Uterus (tissue), 2 donors: ENCODE measurements around the gene ATXN7L2.

Experiments
- CTCF ChIP-seq, 4 experiments: fragments of 200-600 bp in 2 of 4; fragments of 450-650 bp in 2 of 4; sonication (generic) in 2 of 4; IDR thresholded peaks; one replicate each; pipeline ENCODE4 v1.5.1; 2016 to 2019; ENCODE audit warnings: antibody characterized with exemption in 4 of 4, mild to moderate bottlenecking in 2 of 4, moderate library complexity in 1 of 4
- POLR2A ChIP-seq, 2 donors: fragments of 450-650 bp; IDR thresholded peaks; one replicate each; pipeline ENCODE4 v1.6.1; 2016; ENCODE audit warnings: antibody characterized with exemption in 2 of 2, mild to moderate bottlenecking in 1 of 2, moderate library complexity in 1 of 2

- no peak for TF ChIP-seq CTCF (IDR thresholded peaks at IDR 0.05)
- no peak for TF ChIP-seq POLR2A (IDR thresholded peaks at IDR 0.05)
Observed at GRCh38 chr1:109503935-109504334, 20.2 kb downstream of the ATXN7L2 start.
